SH-SY5Y (cell line): Measurements from ENCODE around the gene PRKAR2A.

Experiments
- GATA2 ChIP-seq: IDR thresholded peaks from 2 replicates; pipeline ENCODE4 v1.6.1; 2011; ENCODE audit warnings: mild to moderate bottlenecking, low read depth, low read length
- GATA3 ChIP-seq: IDR thresholded peaks from 2 replicates; pipeline ENCODE4 v1.6.1; 2011; ENCODE audit warnings: low read depth, mild to moderate bottlenecking, low read length, moderate library complexity

DNA sequence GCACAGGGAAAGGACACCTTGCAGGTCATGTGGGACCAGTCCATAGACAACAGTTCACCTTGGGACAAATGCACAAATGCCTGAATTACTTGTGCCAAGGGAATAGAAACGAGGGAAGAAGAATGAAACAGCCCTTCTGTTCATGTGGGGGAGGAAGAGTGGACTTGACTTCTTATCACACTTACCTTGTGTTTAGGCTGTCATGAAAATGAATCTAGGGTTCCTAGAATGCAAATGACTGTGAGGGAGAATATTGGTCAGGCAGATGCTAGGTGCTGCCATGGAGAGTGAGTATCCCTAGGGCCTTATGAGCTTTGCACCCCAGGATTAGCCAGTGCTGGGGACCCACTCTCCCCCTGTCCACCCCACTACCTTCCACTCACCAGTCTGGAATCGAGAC, 11.0 kb upstream of the PRKAR2A start:
- TF ChIP-seq GATA3 (no peak), GATA2 (no peak)
